HepG2 (cell line): ENCODE measurements around the gene PSMD4. TPM values are rescaled to one million over a fixed set of nuclear protein-coding genes. Genes with fewer than 3 reads are reported as not detected.

Experiments
- CREM ChIP-seq, 2 experiments: sonication (generic) in 1 of 2; formaldehyde crosslinking in 1 of 2; IDR thresholded peaks; 2 replicates each; pipeline versions ENCODE4 v1.4.0 to v1.6.1; 2016 to 2020; ENCODE audit warnings: antibody characterized with exemption in 1 of 2, mild to moderate bottlenecking in 1 of 2, missing genetic modification reagents in 1 of 2
- FOSL2 ChIP-seq: sonication (generic); formaldehyde crosslinking; IDR thresholded peaks from 2 replicates; pipeline ENCODE4 v1.4.0; 2020; ENCODE audit warnings: missing genetic modification reagents
- HNRNPL ChIP-seq: fragments of 200-400 bp; formaldehyde crosslinking; IDR thresholded peaks from 2 replicates; pipeline ENCODE4 v1.6.1; 2017; ENCODE audit warnings: mild to moderate bottlenecking, low read depth, low read length
- HNRNPUL1 ChIP-seq: fragments of 200-400 bp; formaldehyde crosslinking; IDR thresholded peaks from 2 replicates; pipeline ENCODE4 v1.6.1; 2017; ENCODE audit warnings: low read depth, mild to moderate bottlenecking, low read length, moderate library complexity
- HOXA5 ChIP-seq: sonication (generic); formaldehyde crosslinking; IDR thresholded peaks from 2 replicates; pipeline ENCODE4 v1.4.0; 2020; ENCODE audit warnings: missing genetic modification reagents
- KLF12 ChIP-seq: sonication (generic); formaldehyde crosslinking; IDR thresholded peaks from 2 replicates; pipeline ENCODE4 v1.4.0; 2020; ENCODE audit warnings: missing genetic modification reagents, borderline replicate concordance
- PRPF4 ChIP-seq: fragments of 200-400 bp; formaldehyde crosslinking; IDR thresholded peaks from 2 replicates; pipeline ENCODE4 v1.6.1; 2016; ENCODE audit warnings: low read length, low read depth; ENCODE audit not compliant: poor library complexity, severe bottlenecking
- SALL1 ChIP-seq: sonication (generic); formaldehyde crosslinking; IDR thresholded peaks from 2 replicates; pipeline ENCODE4 v1.8.0; 2022; ENCODE audit warnings: mild to moderate bottlenecking, missing genetic modification reagents
- SMYD3 ChIP-seq: sonication (generic); formaldehyde crosslinking; IDR thresholded peaks from 2 replicates; pipeline ENCODE4 v1.8.1; 2023; ENCODE audit warnings: mild to moderate bottlenecking, missing genetic modification reagents
- TCF12 ChIP-seq, 2 experiments: fragments of 450-650 bp in 1 of 2; sonication (generic) in 1 of 2; formaldehyde crosslinking in 1 of 2; IDR thresholded peaks; 2 replicates each; pipeline versions ENCODE4 v1.6.1 to v1.8.0; 2017 to 2022; ENCODE audit warnings: antibody characterized with exemption in 1 of 2, mild to moderate bottlenecking in 1 of 2, missing genetic modification reagents in 1 of 2, moderate library complexity in 1 of 2
- ZBTB21 ChIP-seq: sonication (generic); formaldehyde crosslinking; IDR thresholded peaks from 2 replicates; pipeline ENCODE4 v1.4.0; 2020; ENCODE audit warnings: missing genetic modification reagents
- ZKSCAN1 ChIP-seq: fragments of 150-350 bp; IDR thresholded peaks from 2 replicates; pipeline ENCODE4 v1.6.1; 2014; ENCODE audit warnings: low read length
- ZNF180 ChIP-seq: sonication (generic); formaldehyde crosslinking; IDR thresholded peaks from 2 replicates; pipeline ENCODE4 v1.4.0; 2020; ENCODE audit warnings: low read depth, missing genetic modification reagents, borderline replicate concordance
- ZNF605 ChIP-seq: sonication (generic); formaldehyde crosslinking; IDR thresholded peaks from 2 replicates; pipeline ENCODE4 v1.8.0; 2022; ENCODE audit warnings: mild to moderate bottlenecking, missing genetic modification reagents
- ZNF614 ChIP-seq: IDR thresholded peaks from 2 replicates; pipeline ENCODE4 v1.6.1; 2018; ENCODE audit warnings: missing biosample characterization, missing genetic modification reagents, inconsistent platforms, borderline replicate concordance
- polyA plus RNA-seq, 8 experiments: library from polyadenylated mRNA; depleted of rRNA in 3 of 8; stranded (reverse) in 7 of 8; unstranded in 1 of 8; fragments of >200 nt; fragmentation: Illumina TruSeq in 4 of 8; extraction: Trizol in 4 of 8; gene quantifications; 2 replicates each; pipeline versions ENCODE4 v1.2.1 to v1.2.3, GENCODE V29; 2011 to 2016; ENCODE audit warnings: low read depth in 4 of 8, missing spikeins in 1 of 8, mixed read lengths in 1 of 8; ENCODE audit not compliant: insufficient read depth in 1 of 8
- total RNA-seq, 5 experiments: library from RNA; depleted of rRNA; stranded (reverse); fragments of >200 nt; fragmentation: Illumina TruSeq; extraction: Trizol; gene quantifications; 2 replicates each; pipeline ENCODE4 v1.2.3, GENCODE V29; 2016; ENCODE audit warnings: low read depth in 1 of 5
- TF ChIP-seq, protein P1 (sequence below): sonication (generic); formaldehyde crosslinking; IDR thresholded peaks from 2 replicates; pipeline ENCODE4 v1.9.0; 2021; ENCODE audit warnings: missing genetic modification reagents, mild to moderate bottlenecking, borderline replicate concordance
- TF ChIP-seq, protein P2 (sequence below): sonication (generic); formaldehyde crosslinking; IDR thresholded peaks from 2 replicates; pipeline ENCODE4 v1.4.0; 2020; ENCODE audit warnings: missing genetic modification reagents, borderline replicate concordance
- TF ChIP-seq, protein P3 (sequence below): sonication (generic); formaldehyde crosslinking; IDR thresholded peaks from 2 replicates; pipeline ENCODE4 v1.5.0; 2020; ENCODE audit warnings: mild to moderate bottlenecking, missing genetic modification reagents
- TF ChIP-seq, protein P4 (sequence below): sonication (generic); formaldehyde crosslinking; IDR thresholded peaks from 2 replicates; pipeline ENCODE4 v1.4.0; 2020; ENCODE audit warnings: mild to moderate bottlenecking, missing genetic modification reagents

Gene PSMD4
- total and polyA plus RNA-seq, 2 of the 13 experiments (the other 11 are each of a cell fraction or from before 2014, with no cell fraction given), result 194 to 243 TPM

DNA sequence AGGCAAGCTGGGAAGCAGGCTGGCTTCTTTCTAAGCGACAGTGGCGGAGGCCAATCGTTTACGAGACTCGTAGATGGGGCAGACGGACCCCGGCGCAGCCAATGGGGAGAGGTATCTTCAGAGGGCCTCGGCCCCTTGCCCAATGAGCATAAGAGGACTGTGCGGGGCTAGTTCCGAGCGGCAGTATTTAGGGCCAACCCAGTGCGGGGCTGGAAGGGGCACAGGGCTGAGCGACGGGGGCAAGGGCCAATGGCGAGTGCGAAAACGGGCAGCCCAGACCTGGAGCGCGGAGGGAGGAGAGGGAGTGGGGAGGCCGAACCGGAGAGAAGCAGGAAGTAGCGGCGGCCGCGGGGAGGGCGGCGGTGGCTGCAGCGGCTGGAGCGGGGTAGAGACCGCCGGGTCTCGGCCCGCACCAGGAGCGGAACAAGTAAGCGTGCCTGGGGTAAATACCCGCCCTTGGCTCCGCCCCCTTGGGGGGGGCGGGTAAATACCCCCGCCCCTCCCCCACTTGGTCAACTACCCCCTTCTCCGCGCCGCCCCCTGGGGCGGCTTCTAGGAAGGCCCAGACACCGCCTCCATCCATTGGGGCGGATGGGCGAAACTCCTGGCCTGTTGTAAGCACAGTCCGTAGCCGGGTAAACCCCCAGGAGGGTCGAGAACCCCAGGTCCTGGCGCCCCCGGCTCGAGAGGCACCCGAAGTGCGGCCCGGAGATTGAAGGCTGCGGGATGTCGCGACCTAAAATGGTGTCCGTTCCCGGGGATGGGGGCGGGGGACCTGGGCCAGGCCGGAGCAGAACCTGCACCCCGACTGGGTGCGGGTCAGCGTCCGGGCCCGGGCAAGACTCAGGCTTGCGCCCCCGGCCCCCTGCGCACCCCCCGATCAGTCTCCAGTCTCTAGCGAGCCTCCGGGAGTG, 27.7 kb downstream of the PSMD4 start, which contains the start of gene ZNF687 (continued):
- TF ChIP-seq ZBTB21 (no peak), FOSL2 (CRISPR knock-in tag) (no peak), ZNF614 (CRISPR knock-in tag) (0 out of 2 replicates have a peak, but pooled peaks have one; percentile 3), ZNF180 (CRISPR knock-in tag) (no peak), KLF12 (CRISPR knock-in tag) (no peak), HOXA5 (CRISPR knock-in tag) (no peak; the same call in 1 of the 2 replicates), SALL1 (CRISPR knock-in tag) (peak; percentile 3; the same call in 1 of the 2 replicates), HNRNPUL1 (no peak), ZKSCAN1 (no peak), ZNF605 (CRISPR knock-in tag) (peak; percentile 7; the same call in 1 of the 2 replicates), HNRNPL (0 out of 2 replicates have a peak, but pooled peaks have one; percentile 71), TCF12 (IDR thresholded peaks at IDR 0.05) (no peak), TCF12 (CRISPR knock-in tag; IDR thresholded peaks at IDR 0.05) (no peak), CREM (IDR thresholded peaks at IDR 0.05) (peak; percentile 62), CREM (CRISPR knock-in tag; IDR thresholded peaks at IDR 0.05) (no peak), SMYD3 (CRISPR knock-in tag) (no peak), PRPF4 (no peak)
- TF ChIP-seq, protein P1, sequence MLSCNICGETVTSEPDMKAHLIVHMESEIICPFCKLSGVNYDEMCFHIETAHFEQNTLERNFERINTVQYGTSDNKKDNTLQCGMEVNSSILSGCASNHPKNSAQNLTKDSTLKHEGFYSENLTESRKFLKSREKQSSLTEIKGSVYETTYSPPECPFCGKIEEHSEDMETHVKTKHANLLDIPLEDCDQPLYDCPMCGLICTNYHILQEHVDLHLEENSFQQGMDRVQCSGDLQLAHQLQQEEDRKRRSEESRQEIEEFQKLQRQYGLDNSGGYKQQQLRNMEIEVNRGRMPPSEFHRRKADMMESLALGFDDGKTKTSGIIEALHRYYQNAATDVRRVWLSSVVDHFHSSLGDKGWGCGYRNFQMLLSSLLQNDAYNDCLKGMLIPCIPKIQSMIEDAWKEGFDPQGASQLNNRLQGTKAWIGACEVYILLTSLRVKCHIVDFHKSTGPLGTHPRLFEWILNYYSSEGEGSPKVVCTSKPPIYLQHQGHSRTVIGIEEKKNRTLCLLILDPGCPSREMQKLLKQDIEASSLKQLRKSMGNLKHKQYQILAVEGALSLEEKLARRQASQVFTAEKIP (CRISPR knock-in tag), result no peak
- TF ChIP-seq, protein P2, sequence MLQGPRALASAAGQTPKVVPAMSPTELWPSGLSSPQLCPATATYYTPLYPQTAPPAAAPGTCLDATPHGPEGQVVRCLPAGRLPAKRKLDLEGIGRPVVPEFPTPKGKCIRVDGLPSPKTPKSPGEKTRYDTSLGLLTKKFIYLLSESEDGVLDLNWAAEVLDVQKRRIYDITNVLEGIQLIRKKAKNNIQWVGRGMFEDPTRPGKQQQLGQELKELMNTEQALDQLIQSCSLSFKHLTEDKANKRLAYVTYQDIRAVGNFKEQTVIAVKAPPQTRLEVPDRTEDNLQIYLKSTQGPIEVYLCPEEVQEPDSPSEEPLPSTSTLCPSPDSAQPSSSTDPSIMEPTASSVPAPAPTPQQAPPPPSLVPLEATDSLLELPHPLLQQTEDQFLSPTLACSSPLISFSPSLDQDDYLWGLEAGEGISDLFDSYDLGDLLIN (CRISPR knock-in tag), result no peak
- TF ChIP-seq, protein P3, sequence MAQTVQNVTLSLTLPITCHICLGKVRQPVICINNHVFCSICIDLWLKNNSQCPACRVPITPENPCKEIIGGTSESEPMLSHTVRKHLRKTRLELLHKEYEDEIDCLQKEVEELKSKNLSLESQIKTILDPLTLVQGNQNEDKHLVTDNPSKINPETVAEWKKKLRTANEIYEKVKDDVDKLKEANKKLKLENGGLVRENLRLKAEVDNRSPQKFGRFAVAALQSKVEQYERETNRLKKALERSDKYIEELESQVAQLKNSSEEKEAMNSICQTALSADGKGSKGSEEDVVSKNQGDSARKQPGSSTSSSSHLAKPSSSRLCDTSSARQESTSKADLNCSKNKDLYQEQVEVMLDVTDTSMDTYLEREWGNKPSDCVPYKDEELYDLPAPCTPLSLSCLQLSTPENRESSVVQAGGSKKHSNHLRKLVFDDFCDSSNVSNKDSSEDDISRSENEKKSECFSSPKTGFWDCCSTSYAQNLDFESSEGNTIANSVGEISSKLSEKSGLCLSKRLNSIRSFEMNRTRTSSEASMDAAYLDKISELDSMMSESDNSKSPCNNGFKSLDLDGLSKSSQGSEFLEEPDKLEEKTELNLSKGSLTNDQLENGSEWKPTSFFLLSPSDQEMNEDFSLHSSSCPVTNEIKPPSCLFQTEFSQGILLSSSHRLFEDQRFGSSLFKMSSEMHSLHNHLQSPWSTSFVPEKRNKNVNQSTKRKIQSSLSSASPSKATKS, result no peak
- TF ChIP-seq, protein P4, sequence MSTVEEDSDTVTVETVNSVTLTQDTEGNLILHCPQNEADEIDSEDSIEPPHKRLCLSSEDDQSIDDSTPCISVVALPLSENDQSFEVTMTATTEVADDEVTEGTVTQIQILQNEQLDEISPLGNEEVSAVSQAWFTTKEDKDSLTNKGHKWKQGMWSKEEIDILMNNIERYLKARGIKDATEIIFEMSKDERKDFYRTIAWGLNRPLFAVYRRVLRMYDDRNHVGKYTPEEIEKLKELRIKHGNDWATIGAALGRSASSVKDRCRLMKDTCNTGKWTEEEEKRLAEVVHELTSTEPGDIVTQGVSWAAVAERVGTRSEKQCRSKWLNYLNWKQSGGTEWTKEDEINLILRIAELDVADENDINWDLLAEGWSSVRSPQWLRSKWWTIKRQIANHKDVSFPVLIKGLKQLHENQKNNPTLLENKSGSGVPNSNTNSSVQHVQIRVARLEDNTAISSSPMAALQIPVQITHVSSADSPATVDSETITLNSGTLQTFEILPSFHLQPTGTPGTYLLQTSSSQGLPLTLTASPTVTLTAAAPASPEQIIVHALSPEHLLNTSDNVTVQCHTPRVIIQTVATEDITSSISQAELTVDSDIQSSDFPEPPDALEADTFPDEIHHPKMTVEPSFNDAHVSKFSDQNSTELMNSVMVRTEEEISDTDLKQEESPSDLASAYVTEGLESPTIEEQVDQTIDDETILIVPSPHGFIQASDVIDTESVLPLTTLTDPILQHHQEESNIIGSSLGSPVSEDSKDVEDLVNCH (CRISPR knock-in tag), result no peak
